Purkinje cell (primary cell): ENCODE measurements around the gene CDH8. TPM values are rescaled to one million over a fixed set of nuclear protein-coding genes. Genes with fewer than 3 reads are reported as not detected.

Experiments
- polyA plus RNA-seq: library from polyadenylated mRNA; unstranded; fragments of >200 nt; fragmentation: Nextera tagmentation; gene quantifications from 2 replicates; pipeline ENCODE4 v1.2.1, GENCODE V29; 2014

Gene CDH8
- 20.0 and 20.9 TPM in 2 replicates for polyA plus RNA-seq

GRCh38 chr16:62036101-62036801 lies at the start of gene CDH8:
TSS of gene CDH8 (minus strand) at chr16:62036438. CDS start at chr16:62021403, 15,035 bp downstream.

